ENCODE measurements around the gene EDDM3A. TPM values are rescaled to one million over a fixed set of nuclear protein-coding genes. Genes with fewer than 3 reads are reported as not detected.

EDDM3A gene
- total and polyA plus RNA-seq, 2 experiments from 2014 or later = not detected

DNA sequence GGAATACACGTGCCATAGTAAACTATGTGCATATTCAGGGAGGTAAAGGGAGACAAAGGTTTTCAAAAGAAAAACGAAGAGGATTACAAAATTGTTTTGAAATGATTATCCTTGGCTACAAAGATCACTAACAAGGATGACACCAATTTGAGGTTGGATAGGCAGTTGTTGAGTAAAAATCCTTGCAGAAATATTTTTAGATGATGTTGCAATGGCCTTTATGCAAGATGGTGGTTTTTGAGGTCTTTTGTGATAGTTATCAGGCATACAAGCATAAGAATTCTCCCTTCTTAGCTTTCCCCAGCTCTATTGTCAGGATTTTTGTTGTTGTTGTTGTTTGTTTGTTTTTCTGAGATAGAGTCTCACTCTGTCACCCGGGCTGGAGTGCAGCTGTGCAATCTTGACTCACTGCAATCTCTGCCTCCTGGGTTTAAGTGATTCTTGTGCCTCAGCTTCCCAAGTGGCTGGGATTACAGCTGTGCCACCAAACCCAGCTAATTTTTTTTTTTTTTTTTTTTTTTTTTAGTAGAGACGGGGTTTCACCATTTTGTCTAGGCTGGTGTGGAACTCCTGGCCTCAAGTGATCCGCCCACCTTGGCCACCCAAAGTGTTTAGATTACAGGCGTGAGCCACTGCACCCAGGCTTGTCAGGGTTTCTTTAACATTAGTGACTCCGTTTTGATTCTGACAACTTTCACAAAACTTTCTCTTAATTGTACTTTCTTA, 49.1 kb downstream of the EDDM3A start:
- H3K4me3 Mint-ChIP-seq = no peak overlapping the region
- Histone ChIP-seq H3K27me3 (ENCODE audit: insufficient read depth) (no peaks in the 10 kb centered on the region), H3K27ac (ENCODE audit: low read depth) (no peak overlapping the region), H3K4me2 (no peak overlapping the region), H3F3A (replicated peaks; ENCODE audit: low read depth) (no peaks in the 10 kb centered on the region), H4K20me1 (replicated peaks; ENCODE audit: insufficient read depth) (no peaks in the 10 kb centered on the region), H3K4me1 (ENCODE audit: insufficient read depth) (peaks cover 22% of the 10 kb centered on the region), H3K9me2 (ENCODE audit: insufficient read depth) (no peaks in the 10 kb centered on the region), H2AFZ (no peak overlapping the region), H3K4me3 (no peak overlapping the region), H3K79me2 (replicated peaks; ENCODE audit: insufficient read depth) (no peaks in the 10 kb centered on the region), H3K36me3 (ENCODE audit: insufficient read depth) (no peaks in the 10 kb centered on the region)
- no peak for ATAC-seq
- no peaks in the 10 kb centered on the region for H3K36me3 Mint-ChIP-seq (ENCODE audit: low read depth)
- peaks cover 33% of the 10 kb centered on the region for H3K4me1 Mint-ChIP-seq
- no peak for DNase-seq (ENCODE audit: low spot score)
- no peaks in the 10 kb centered on the region for H3K9me3 Mint-ChIP-seq
- H3K27ac Mint-ChIP-seq = no peak overlapping the region
- peaks cover 2% of the 10 kb centered on the region for H3K27me3 Mint-ChIP-seq (ENCODE audit: insufficient read depth, low read depth, poor library complexity)
- TF ChIP-seq ZNF331 (CRISPR knock-in tag; IDR thresholded peaks at IDR 0.05; ENCODE audit: low read depth) (no peak), JUNB (IDR thresholded peaks at IDR 0.05; ENCODE audit: unreplicated experiment) (no peak), EZH2 (IDR thresholded peaks at IDR 0.05; ENCODE audit: low read depth, unreplicated experiment) (no peak)
- TF ChIP-seq, protein P1, sequence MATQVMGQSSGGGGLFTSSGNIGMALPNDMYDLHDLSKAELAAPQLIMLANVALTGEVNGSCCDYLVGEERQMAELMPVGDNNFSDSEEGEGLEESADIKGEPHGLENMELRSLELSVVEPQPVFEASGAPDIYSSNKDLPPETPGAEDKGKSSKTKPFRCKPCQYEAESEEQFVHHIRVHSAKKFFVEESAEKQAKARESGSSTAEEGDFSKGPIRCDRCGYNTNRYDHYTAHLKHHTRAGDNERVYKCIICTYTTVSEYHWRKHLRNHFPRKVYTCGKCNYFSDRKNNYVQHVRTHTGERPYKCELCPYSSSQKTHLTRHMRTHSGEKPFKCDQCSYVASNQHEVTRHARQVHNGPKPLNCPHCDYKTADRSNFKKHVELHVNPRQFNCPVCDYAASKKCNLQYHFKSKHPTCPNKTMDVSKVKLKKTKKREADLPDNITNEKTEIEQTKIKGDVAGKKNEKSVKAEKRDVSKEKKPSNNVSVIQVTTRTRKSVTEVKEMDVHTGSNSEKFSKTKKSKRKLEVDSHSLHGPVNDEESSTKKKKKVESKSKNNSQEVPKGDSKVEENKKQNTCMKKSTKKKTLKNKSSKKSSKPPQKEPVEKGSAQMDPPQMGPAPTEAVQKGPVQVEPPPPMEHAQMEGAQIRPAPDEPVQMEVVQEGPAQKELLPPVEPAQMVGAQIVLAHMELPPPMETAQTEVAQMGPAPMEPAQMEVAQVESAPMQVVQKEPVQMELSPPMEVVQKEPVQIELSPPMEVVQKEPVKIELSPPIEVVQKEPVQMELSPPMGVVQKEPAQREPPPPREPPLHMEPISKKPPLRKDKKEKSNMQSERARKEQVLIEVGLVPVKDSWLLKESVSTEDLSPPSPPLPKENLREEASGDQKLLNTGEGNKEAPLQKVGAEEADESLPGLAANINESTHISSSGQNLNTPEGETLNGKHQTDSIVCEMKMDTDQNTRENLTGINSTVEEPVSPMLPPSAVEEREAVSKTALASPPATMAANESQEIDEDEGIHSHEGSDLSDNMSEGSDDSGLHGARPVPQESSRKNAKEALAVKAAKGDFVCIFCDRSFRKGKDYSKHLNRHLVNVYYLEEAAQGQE (IDR thresholded peaks at IDR 0.05; ENCODE audit: unreplicated experiment) = no peak
- TF ChIP-seq, protein P2, sequence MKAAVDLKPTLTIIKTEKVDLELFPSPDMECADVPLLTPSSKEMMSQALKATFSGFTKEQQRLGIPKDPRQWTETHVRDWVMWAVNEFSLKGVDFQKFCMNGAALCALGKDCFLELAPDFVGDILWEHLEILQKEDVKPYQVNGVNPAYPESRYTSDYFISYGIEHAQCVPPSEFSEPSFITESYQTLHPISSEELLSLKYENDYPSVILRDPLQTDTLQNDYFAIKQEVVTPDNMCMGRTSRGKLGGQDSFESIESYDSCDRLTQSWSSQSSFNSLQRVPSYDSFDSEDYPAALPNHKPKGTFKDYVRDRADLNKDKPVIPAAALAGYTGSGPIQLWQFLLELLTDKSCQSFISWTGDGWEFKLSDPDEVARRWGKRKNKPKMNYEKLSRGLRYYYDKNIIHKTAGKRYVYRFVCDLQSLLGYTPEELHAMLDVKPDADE (IDR thresholded peaks at IDR 0.05) = no peak
- TF ChIP-seq, protein P3, sequence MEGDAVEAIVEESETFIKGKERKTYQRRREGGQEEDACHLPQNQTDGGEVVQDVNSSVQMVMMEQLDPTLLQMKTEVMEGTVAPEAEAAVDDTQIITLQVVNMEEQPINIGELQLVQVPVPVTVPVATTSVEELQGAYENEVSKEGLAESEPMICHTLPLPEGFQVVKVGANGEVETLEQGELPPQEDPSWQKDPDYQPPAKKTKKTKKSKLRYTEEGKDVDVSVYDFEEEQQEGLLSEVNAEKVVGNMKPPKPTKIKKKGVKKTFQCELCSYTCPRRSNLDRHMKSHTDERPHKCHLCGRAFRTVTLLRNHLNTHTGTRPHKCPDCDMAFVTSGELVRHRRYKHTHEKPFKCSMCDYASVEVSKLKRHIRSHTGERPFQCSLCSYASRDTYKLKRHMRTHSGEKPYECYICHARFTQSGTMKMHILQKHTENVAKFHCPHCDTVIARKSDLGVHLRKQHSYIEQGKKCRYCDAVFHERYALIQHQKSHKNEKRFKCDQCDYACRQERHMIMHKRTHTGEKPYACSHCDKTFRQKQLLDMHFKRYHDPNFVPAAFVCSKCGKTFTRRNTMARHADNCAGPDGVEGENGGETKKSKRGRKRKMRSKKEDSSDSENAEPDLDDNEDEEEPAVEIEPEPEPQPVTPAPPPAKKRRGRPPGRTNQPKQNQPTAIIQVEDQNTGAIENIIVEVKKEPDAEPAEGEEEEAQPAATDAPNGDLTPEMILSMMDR (conservative IDR thresholded peaks at IDR 0.05; ENCODE audit: low read depth in 2 of 2) = no peak

DNA sequence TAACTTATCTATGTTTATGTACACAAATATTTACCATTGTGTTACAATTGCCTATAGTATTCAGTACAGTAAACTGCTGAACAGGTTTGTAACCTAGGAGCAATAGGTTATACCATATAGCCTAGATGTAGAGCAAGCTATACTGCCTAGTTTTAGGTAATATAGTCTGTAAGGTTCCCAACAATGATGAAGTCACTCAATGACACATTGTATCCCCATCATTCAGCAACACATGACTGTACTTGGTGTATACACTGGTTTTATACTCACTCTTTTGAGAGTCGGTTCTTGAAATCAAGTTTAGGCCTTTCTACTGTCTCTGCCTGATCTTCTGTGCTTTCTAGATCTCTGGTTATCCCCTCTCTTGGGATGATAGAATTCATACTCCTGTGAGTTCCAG, 51.5 kb downstream of the EDDM3A start:
- H3K4me3 ChIP-seq = no peak overlapping the region
- no peak overlapping the region for H2AFZ ChIP-seq
- H3K9me2 ChIP-seq (ENCODE audit: insufficient read depth) = no peaks in the 10 kb centered on the region
- peaks cover 39% of the 10 kb centered on the region for H3K4me1 Mint-ChIP-seq
- H3F3A ChIP-seq (replicated peaks; ENCODE audit: low read depth) = no peaks in the 10 kb centered on the region
- no peaks in the 10 kb centered on the region for H4K20me1 ChIP-seq (replicated peaks; ENCODE audit: insufficient read depth)
- no peaks in the 10 kb centered on the region for H3K79me2 ChIP-seq (replicated peaks; ENCODE audit: insufficient read depth)
- H3K9me3 Mint-ChIP-seq = no peaks in the 10 kb centered on the region
- no peaks in the 10 kb centered on the region; the same call in 2 of the 3 replicates for H3K36me3 Mint-ChIP-seq (ENCODE audit: low read depth)
- ATAC-seq = no peak
- no peaks in the 10 kb centered on the region for H3K36me3 ChIP-seq (ENCODE audit: insufficient read depth)
- no peak overlapping the region for H3K4me3 Mint-ChIP-seq
- H3K27ac ChIP-seq (ENCODE audit: low read depth) = no peak overlapping the region
- TF ChIP-seq, protein P1 (IDR thresholded peaks at IDR 0.05; ENCODE audit: unreplicated experiment) = no peak
- TF ChIP-seq, protein P2 (IDR thresholded peaks at IDR 0.05) = no peak
- TF ChIP-seq CREB1 (CRISPR knock-in tag; IDR thresholded peaks at IDR 0.05; ENCODE audit: low read depth) (no peak), EZH2 (IDR thresholded peaks at IDR 0.05; ENCODE audit: low read depth, unreplicated experiment) (no peak), NANOG (IDR thresholded peaks at IDR 0.05; ENCODE audit: borderline replicate concordance) (no peak)
- TF ChIP-seq, protein P3 (conservative IDR thresholded peaks at IDR 0.05; ENCODE audit: low read depth in 2 of 2) = no peak
- H3K4me1 ChIP-seq (ENCODE audit: insufficient read depth) = peaks cover 24% of the 10 kb centered on the region
- no peaks in the 10 kb centered on the region for H3K27me3 ChIP-seq (ENCODE audit: insufficient read depth)
- DNase-seq (ENCODE audit: low spot score) = no peak
- no peak overlapping the region for H3K27ac Mint-ChIP-seq
- no peaks in the 10 kb centered on the region for H3K27me3 Mint-ChIP-seq (ENCODE audit: insufficient read depth, low read depth, poor library complexity)
- H3K4me2 ChIP-seq = no peak overlapping the region
